ENCODE data around the gene ADRA1B. TPM values are rescaled to one million over a fixed set of nuclear protein-coding genes. Genes with fewer than 3 reads are reported as not detected.

ADRA1B gene
- total and polyA plus RNA-seq, 2 donors (not counting 3 experiments of a cell fraction or from before 2014, with no cell fraction given) = 0.77 TPM; not detected in 1

DNA sequence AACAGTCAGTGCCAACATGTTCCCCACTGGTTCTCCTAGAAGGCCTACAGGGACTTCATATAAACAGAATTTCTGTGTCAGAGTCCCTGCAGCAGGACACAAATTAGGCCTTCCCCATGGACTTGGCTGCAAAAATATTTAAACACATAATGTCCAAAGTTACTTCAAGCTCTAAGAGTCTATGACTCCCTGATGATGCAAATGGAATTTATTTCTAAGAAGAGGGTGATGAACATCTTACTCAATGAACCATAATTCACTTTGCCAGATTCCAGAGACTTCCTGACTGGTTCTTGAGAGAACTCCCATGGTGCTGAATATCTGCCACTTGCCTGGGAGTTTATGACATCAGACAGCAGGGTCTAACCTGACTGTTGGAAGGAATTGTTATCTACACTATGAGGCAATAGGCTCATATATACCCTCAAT is 32.7 kb upstream of the ADRA1B start:
- BruUV-seq (replicated peaks) = no TSS peak
- no peaks in the 10 kb centered on the region for H3K9me1 ChIP-seq (replicated peaks; ENCODE audit: control insufficient read depth, extremely low read depth, insufficient read depth, low read length)
- no peaks in the 10 kb centered on the region for H3K4me1 ChIP-seq (ENCODE audit: control insufficient read depth, extremely low read depth, insufficient read depth, low read length)
- dilution Hi-C loops (cut with MboI; ENCODE audit: extremely low pct_ligation_motif_present, low sequenced_read_pairs) (no loop called here), intact Hi-C loops (cut with micrococcal nuclease) (no loop called here)
- no peaks in the 10 kb centered on the region for H3K79me2 ChIP-seq (ENCODE audit: control insufficient read depth, insufficient read depth, low read length)
- H3K27ac ChIP-seq (ENCODE audit: insufficient read depth, low read depth, low read length) = no peak overlapping the region
- ChIA-PET POLR2A (no interaction called here), CTCF (no interaction called here)
- DNase-seq (ENCODE audit: low read depth, low spot score) = no peak
- no peaks in the 10 kb centered on the region for H3K27me3 ChIP-seq (ENCODE audit: control insufficient read depth in 2 of 2, insufficient read depth in 2 of 2, low read length in 2 of 2)
- H3K9ac ChIP-seq (replicated peaks; ENCODE audit: extremely low read depth, insufficient read depth, low read length) = no peak overlapping the region
- no peak overlapping the region for H3K4me3 ChIP-seq (replicated peaks in 1 of 3; ENCODE audit: insufficient read depth in 1 of 3, low read depth in 1 of 3, low read length in 3 of 3)
- H3K36me3 ChIP-seq (ENCODE audit: control insufficient read depth in 2 of 2, extremely low read depth in 1 of 2, insufficient read depth in 2 of 2, low read length in 2 of 2) = no peaks in the 10 kb centered on the region
- no peak overlapping the region for H2AFZ ChIP-seq (ENCODE audit: low read depth, low read length)
- no peaks in the 10 kb centered on the region for H4K20me1 ChIP-seq (replicated peaks; ENCODE audit: control insufficient read depth, extremely low read depth, insufficient read depth, low read length)
- no peak overlapping the region for H3K4me2 ChIP-seq (ENCODE audit: insufficient read depth, low read length)
- no peak for FAIRE-seq
- no peaks in the 10 kb centered on the region for H3K9me3 ChIP-seq (replicated peaks; ENCODE audit: control insufficient read depth, insufficient read depth, low read length)
- no peak for TF ChIP-seq POLR2A (IDR thresholded peaks at IDR 0.05; ENCODE audit: low read depth, low read length)
- no peak for TF ChIP-seq FOS (IDR thresholded peaks at IDR 0.05; ENCODE audit: borderline replicate concordance, insufficient read depth, low read length)
- no peak for TF ChIP-seq POLR2AphosphoS5 (IDR thresholded peaks at IDR 0.05; ENCODE audit: insufficient read depth, low read depth, low read length)
- TF ChIP-seq EZH2 (IDR thresholded peaks at IDR 0.05; ENCODE audit: borderline replicate concordance, low read depth, low read length, severe bottlenecking) = no peak
- TF ChIP-seq, protein P1, sequence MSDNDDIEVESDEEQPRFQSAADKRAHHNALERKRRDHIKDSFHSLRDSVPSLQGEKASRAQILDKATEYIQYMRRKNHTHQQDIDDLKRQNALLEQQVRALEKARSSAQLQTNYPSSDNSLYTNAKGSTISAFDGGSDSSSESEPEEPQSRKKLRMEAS (IDR thresholded peaks at IDR 0.05; ENCODE audit: insufficient read depth, insufficient read length) = no peak
- TF ChIP-seq, protein P2, sequence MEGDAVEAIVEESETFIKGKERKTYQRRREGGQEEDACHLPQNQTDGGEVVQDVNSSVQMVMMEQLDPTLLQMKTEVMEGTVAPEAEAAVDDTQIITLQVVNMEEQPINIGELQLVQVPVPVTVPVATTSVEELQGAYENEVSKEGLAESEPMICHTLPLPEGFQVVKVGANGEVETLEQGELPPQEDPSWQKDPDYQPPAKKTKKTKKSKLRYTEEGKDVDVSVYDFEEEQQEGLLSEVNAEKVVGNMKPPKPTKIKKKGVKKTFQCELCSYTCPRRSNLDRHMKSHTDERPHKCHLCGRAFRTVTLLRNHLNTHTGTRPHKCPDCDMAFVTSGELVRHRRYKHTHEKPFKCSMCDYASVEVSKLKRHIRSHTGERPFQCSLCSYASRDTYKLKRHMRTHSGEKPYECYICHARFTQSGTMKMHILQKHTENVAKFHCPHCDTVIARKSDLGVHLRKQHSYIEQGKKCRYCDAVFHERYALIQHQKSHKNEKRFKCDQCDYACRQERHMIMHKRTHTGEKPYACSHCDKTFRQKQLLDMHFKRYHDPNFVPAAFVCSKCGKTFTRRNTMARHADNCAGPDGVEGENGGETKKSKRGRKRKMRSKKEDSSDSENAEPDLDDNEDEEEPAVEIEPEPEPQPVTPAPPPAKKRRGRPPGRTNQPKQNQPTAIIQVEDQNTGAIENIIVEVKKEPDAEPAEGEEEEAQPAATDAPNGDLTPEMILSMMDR (IDR thresholded peaks at IDR 0.05; ENCODE audit: extremely low read depth in 1 of 2, insufficient read depth in 1 of 2, low read depth in 1 of 2, low read length in 2 of 2) = no peak
- no peak for TF ChIP-seq MYC (IDR thresholded peaks at IDR 0.05; ENCODE audit: low read depth, low read length)
- no peak for TF ChIP-seq GATA2 (IDR thresholded peaks at IDR 0.05; ENCODE audit: insufficient read depth, insufficient read length, low read depth, low read length)
- TF ChIP-seq JUN (IDR thresholded peaks at IDR 0.05; ENCODE audit: borderline replicate concordance, insufficient read depth, insufficient read length, low read depth) = no peak
